GM19023 (cell line): Measurements from ENCODE around the gene FNDC11.
"Not testable (repeated sequence)": the region's sequence is repeated elsewhere in the genome, so short reads cannot be mapped to it uniquely, and the experiment has no call there.

Experiments
- ATAC-seq: cut with Tn5 transposase; IDR thresholded peaks from one replicate; pipeline ENCODE4 v1.9.1; 2021; ENCODE audit warnings: mild to moderate bottlenecking, moderate library complexity; ENCODE audit not compliant: unreplicated experiment

FNDC11 gene

GRCh38 chr20:63552481-63553249 lies 1.3 kb upstream of the FNDC11 start:
- ATAC-seq: peak; percentile 3

- ATAC-seq: peak; percentile 45
Measured at GRCh38 chr20:63553251-63553932, 567 bp upstream of the FNDC11 start.

DNA sequence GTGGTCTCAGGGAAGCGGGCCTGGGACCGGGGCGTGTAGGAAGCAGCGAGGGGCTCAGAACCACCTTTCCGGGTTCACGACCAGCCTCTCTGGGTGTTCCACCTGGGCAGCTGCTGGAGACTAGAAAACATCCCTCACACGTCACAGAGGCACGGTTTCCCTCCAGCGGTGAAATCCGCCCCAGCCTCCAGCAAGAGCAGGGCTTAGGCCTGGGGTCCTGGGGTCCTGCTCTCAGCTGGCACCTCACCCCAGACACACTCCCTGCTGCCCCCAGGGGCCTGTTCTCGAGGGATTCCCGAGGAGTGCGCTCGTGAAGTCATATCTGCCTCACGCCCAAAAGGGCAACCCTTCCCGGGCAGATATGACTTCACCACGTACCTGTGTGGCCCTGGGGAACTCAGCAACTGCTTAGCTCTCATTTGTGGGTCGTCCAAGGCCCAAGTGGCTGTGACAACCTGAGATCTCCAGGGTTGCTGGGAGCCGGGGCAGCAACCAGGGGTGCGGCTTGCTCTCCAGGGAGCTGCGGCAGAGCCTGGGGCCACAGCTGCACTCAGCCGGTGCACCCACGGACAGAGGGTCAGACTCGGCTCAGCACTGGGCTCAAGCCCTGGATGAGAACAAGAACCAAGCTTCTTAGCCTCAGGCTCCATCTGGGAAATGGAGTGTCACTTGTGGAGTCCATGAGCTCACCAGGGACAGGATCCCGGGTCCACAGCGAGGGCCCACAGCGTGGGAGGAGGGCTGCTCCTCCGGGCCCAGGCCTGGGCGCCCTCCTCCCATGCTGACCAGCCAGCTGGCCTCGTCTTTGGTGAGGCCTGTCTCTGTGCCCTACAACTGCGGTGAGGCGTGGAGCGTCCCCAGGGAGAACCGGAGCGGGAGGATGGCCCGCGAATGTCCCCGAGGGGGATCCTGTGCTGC lies 661 bp downstream of the FNDC11 start:
- no peak for ATAC-seq

GRCh38 chr20:63555661-63556381 lies 1.9 kb downstream of the FNDC11 start:
- no peak for ATAC-seq

DNA sequence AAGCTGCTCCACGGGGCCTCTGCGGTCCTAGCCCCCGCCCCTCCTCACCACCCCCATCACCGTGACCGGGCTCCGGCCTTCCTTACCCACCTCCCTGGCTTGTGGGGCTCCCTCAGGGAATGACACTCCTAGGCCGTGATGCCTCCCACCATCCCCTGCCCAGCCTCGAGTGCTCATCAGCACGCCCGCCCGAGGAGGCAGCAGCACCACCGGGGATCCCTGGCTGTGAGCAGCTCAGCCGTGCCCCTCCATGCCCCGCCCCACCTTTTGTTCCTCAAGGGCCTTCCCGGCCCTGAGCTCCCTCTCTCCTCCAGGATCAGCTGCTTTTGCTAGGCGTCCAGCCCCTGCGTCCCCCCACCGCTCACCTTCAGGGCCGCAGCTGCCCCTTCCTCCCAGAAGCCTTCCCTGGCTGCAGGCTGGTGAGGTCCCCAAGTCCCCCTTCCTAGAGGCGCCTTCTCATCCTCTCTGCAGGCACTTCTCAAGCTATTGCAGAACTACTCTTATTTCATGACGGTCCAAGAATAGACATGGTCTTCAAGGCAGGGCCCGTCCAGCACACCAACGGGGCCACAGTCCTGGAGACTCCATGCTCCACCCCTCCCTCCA lies 3.0 kb downstream of the FNDC11 start:
- no peak for ATAC-seq

- ATAC-seq: no peak
Measured at GRCh38 chr20:63557481-63557891, 3.5 kb downstream of the FNDC11 start.

DNA sequence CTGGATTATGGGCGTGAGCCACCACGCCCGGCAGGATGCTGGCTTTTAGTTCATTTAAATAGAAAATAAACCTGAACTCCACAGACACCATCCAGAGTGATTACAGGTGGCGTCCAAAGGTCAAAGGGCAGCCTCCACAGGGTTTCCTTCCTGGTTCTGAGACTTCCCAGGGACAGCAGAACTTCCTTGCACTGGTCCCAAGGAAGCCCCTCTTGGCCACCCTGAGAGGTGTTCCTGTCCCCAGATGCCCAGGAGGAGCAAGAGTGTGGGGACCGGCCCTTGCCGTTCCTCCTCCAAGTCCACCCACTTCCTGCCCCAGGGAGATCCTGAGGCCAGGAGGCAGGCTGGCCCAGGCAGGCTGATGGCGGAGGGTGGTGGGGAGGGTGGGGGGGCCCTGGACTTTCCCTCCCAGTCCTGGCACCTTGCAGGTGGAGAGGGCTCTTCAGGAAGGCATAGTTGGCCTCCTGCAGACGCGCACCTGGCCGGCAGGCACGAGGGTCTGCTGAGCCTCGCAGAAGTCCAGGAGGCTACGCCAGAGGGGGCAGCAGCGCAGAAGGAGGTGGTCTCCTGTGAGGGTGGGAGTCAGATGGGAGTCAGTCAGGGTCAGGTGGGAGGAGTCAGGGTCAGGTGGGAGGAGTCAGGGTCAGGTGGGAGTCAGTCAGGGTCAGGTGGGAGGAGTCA lies 5.0 kb downstream of the FNDC11 start:
- no peak for ATAC-seq

GRCh38 chr20:63559485-63560332 lies 5.8 kb downstream of the FNDC11 start:
- ATAC-seq: not testable (repeated sequence)

- no peak for ATAC-seq
Measured at GRCh38 chr20:63560333-63560805, 6.4 kb downstream of the FNDC11 start.

- no peak for ATAC-seq
Measured at GRCh38 chr20:63560856-63561609, 7.1 kb downstream of the FNDC11 start.

DNA sequence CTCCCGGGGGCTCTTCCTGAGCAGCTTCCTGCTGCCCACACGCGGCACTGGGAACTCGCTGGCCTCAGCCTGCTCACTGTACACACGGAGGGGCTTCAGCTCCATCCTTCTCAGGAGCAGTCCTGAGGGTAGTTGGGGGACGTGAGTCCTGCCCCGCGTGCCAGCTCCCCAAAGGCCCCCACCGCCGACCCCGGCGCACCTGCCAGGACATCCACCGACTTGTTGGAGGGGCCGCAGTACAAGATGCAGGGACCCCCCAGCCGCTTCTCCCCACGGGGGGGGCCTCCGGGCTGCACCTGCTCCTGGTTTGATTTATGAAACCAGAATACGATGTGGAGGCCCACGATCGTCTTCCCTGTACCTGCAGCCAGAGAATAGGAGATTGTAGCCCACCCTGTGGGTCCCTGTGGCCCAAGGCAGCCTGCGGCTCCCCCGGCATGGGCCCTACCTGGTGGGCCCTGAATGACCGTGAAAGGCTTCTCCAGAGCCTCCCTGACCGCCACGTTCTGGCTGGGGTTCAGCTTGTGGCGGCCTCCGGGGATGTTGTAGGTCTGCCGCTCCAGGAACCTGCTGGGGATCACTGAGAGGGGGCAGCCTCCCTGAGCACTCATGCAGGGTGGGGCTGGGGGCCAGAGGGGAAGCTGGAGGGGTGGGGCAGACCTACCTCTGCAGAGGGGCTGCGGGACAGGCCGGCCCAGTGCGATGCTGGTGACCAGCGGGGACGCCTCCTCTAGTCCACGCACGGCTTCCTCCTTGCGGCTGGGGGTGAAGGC lies 7.9 kb downstream of the FNDC11 start:
- no peak for ATAC-seq

DNA sequence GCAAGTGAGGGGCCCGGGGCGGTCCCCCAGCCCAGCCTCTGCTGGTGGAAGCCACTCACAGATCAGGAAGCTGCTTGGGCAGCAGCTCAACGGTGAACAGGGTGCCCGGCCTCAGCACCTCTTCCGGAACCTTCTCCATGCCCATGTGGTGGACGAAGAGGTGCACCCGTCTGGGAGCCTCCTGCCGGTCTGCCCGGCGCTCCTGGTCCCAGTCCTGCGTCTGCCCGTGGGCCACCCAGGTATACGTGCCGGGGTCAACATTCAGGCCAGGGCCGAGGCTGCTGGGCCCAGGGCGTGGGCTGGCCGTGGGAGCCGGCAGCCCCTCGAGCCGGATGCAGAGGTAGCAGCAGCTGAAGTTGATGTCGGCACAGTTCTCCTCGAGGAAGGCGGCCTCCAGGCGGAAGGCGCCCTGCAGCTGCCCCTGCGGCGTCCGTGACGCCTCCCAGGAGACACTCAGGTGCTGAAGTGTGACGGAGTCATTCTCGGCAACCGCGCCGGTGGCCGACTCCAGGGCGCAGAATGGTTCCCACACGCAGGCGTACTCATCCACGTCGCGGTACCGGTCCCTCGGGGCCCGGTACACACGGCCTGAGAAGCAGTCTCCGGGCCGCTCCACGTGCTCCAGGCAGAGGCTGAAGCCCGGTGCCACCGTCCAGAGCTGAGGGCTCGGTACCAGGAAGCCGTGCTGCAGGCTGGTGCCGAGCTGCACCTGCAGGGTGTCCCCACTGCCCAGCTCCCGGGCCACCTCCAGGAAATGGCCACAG lies 8.7 kb downstream of the FNDC11 start:
- ATAC-seq: no peak

GRCh38 chr20:63563225-63563935 lies 9.4 kb downstream of the FNDC11 start:
- no peak for ATAC-seq

DNA sequence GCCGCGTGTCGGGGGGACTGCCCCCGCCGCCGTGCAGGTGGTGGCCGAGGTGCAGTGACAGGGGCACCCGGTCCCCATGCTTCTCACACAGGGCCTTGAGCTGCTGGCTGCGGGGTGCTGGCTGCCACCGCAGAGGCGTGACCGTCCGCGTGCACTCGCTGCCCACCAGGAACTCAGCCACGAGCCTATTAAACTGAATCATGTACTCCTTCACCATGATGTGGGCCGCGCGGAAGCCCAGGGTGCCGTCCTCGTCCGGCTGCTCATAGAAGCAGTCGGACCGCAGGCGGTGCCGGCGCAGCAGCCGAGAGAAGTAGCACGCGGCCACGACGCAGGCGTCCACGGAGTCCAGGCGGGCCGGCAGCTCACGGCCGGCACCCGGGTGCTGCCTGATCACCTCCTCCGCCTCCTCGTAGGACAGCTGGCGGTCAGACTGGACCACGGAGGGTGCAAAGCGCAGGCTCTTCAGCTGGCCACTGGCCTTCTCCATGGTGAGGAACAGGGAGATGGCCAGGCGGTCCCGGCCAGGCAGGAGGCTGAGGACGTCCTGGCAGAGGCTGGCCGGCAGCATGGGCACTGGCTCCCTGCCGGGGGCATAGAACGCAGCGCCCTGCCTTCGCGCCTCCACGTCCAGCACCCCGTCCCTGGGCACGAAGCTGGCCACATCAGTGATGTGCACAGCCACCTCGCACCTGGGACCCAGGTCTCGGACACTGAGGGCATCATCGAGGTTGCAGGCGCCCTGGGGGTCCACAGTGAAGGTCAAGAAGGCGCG lies 10.3 kb downstream of the FNDC11 start:
- ATAC-seq: no peak
